K562 (cell line): Measurements from ENCODE around the gene IGSF21. TPM values are rescaled to one million over a fixed set of nuclear protein-coding genes. Genes with fewer than 3 reads are reported as not detected.

Source experiments
- ARHGAP35 ChIP-seq: fragments of 450-650 bp; IDR thresholded peaks from 2 replicates; pipeline ENCODE4 v1.6.1; 2018; ENCODE audit not compliant: partially characterized antibody
- FOXP1 ChIP-seq: sonication (generic); formaldehyde crosslinking; IDR thresholded peaks from 2 replicates; pipeline ENCODE4 v1.8.0; 2022; ENCODE audit warnings: mild to moderate bottlenecking, missing genetic modification reagents
- KLF6 ChIP-seq: fragments of 250-450 bp; sonication (Bioruptor Pico); IDR thresholded peaks from 2 replicates; pipeline ENCODE4 v1.4.0; 2020; ENCODE audit warnings: mild to moderate bottlenecking, moderate library complexity, borderline replicate concordance
- MIER1 ChIP-seq: fragments of 450-650 bp; IDR thresholded peaks from 2 replicates; pipeline ENCODE4 v1.6.1; 2016; ENCODE audit warnings: antibody characterized with exemption, mild to moderate bottlenecking, low read depth
- NONO ChIP-seq, 2 experiments: fragments of 200-400 bp in 1 of 2; fragments of 450-650 bp in 1 of 2; formaldehyde crosslinking in 1 of 2; IDR thresholded peaks; 2 replicates each; pipeline ENCODE4 v1.6.1; 2017; ENCODE audit warnings: low read depth in 2 of 2, mild to moderate bottlenecking in 2 of 2, moderate library complexity in 2 of 2, low read length in 1 of 2
- TFAM ChIP-seq: fragments of 250-450 bp; sonication (Bioruptor Pico); conservative IDR thresholded peaks from 2 replicates; pipeline ENCODE4 v1.5.0; 2021; ENCODE audit warnings: mild to moderate bottlenecking, moderate library complexity
- ZFP30 ChIP-seq: fragments of 250-450 bp; sonication (Bioruptor Pico); IDR thresholded peaks from 2 replicates; pipeline ENCODE4 v1.8.0; 2022; ENCODE audit warnings: moderate library complexity, mild to moderate bottlenecking, inconsistent platforms, borderline replicate concordance
- ZNF3 ChIP-seq: fragments of 250-450 bp; sonication (Bioruptor Pico); IDR thresholded peaks from 2 replicates; pipeline ENCODE4 v1.5.0; 2021; ENCODE audit warnings: mild to moderate bottlenecking, moderate library complexity
- polyA plus RNA-seq, 8 experiments: library from polyadenylated mRNA; depleted of rRNA in 4 of 8; stranded (reverse) in 5 of 8; unstranded in 3 of 8; fragments of >200 nt; fragmentation: Nextera tagmentation in 2 of 8; fragmentation: Illumina TruSeq in 1 of 8; extraction: Ambion mirVana in 2 of 8; extraction: Trizol in 1 of 8; gene quantifications; 2 replicates each; pipeline versions ENCODE4 v1.2.1 to v1.2.3, GENCODE V29; 2011 to 2014; ENCODE audit warnings: inconsistent platforms in 1 of 8, missing spikeins in 1 of 8
- total RNA-seq, 7 experiments: library from RNA; depleted of rRNA in 6 of 7; stranded (reverse); fragments of >200 nt in 6 of 7; fragmentation: Illumina TruSeq in 2 of 7; extraction: Trizol in 2 of 7; gene quantifications; 2 replicates each; pipeline versions ENCODE4 v1.2.1 to v1.2.3, GENCODE V29; 2011 to 2021; ENCODE audit warnings: low replicate concordance in 1 of 7
- TF ChIP-seq, protein P1 (sequence below): fragments of 250-450 bp; sonication (Bioruptor Pico); IDR thresholded peaks from 2 replicates; pipeline ENCODE4 v1.5.0; 2021
- TF ChIP-seq, protein P2 (sequence below): fragments of 250-450 bp; sonication (Bioruptor Pico); IDR thresholded peaks from 2 replicates; pipeline ENCODE4 v1.4.0; 2020; ENCODE audit warnings: mild to moderate bottlenecking
- TF ChIP-seq, protein P3 (sequence below): fragments of 450-650 bp; formaldehyde crosslinking; IDR thresholded peaks from 2 replicates; pipeline ENCODE4 v1.4.0; 2020; ENCODE audit warnings: mild to moderate bottlenecking, moderate library complexity

Gene IGSF21
- total and polyA plus RNA-seq, 9 of the 15 experiments (the other 6 are each of a cell fraction or from before 2014, with no cell fraction given) = not detected

DNA sequence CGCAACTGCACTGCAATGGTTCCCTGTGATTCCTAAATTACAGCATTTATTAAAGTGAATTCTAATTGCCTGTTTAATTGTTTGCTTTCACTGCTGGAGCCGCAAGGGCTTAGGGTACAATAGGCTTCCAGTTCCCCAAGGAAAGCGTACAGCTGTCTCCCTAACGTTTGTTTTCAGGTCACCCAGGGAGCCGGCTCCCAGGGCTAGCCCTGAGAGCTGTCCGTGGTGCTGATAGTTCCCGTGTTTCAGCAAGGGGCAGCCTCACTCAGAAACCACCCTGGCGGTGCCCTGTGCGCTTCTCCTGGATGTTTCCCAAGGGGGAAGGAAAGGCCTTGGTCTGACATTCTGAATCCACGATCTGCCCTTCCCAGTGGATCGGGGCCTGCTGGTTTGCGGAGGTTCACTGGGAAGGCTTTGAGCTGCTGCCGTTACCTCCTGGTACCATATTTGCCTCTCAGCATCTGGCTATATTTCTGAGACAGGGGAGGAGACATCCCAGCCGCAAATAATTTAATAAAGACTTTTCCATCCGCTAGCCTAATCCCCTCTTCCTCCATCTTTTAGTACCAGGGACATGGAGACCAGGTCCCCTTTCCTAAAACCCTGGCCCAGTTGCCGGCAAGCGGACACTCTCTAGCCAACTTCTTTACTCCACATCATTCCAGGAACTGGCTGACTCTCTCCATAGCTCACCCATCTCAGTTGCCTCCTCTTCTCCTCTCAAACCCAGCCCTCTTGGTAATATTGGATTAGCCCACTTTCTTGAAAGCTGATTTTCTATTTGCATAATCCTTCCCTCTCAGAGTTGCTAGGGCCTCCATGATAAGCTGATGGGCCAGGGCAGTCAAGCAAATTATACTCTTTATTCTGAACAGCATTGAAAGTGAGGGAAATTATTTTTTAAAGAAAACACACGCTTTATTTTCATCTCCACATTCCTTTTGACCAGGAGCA, 149.0 kb downstream of the IGSF21 start (continued):
- TF ChIP-seq, protein P1, sequence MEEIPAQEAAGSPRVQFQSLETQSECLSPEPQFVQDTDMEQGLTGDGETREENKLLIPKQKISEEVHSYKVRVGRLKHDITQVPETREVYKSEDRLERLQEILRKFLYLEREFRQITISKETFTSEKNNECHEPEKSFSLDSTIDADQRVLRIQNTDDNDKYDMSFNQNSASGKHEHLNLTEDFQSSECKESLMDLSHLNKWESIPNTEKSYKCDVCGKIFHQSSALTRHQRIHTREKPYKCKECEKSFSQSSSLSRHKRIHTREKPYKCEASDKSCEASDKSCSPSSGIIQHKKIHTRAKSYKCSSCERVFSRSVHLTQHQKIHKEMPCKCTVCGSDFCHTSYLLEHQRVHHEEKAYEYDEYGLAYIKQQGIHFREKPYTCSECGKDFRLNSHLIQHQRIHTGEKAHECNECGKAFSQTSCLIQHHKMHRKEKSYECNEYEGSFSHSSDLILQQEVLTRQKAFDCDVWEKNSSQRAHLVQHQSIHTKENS = no peak
- TF ChIP-seq FOXP1 (CRISPR knock-in tag) (no peak), ZNF3 (CRISPR knock-in tag) (no peak), ZFP30 (CRISPR knock-in tag) (no peak), TFAM (CRISPR knock-in tag) (no peak), ARHGAP35 (no peak), KLF6 (CRISPR knock-in tag) (no peak), NONO (IDR thresholded peaks at IDR 0.05; ENCODE audit: low read depth in 2 of 2, low read length in 1 of 2) (no peak), MIER1 (peak; percentile 88)
- TF ChIP-seq, protein P2, sequence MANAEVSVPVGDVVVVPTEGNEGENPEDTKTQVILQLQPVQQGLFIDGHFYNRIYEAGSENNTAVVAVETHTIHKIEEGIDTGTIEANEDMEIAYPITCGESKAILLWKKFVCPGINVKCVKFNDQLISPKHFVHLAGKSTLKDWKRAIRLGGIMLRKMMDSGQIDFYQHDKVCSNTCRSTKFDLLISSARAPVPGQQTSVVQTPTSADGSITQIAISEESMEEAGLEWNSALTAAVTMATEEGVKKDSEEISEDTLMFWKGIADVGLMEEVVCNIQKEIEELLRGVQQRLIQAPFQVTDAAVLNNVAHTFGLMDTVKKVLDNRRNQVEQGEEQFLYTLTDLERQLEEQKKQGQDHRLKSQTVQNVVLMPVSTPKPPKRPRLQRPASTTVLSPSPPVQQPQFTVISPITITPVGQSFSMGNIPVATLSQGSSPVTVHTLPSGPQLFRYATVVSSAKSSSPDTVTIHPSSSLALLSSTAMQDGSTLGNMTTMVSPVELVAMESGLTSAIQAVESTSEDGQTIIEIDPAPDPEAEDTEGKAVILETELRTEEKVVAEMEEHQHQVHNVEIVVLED (CRISPR knock-in tag) = no peak
- TF ChIP-seq, protein P3, sequence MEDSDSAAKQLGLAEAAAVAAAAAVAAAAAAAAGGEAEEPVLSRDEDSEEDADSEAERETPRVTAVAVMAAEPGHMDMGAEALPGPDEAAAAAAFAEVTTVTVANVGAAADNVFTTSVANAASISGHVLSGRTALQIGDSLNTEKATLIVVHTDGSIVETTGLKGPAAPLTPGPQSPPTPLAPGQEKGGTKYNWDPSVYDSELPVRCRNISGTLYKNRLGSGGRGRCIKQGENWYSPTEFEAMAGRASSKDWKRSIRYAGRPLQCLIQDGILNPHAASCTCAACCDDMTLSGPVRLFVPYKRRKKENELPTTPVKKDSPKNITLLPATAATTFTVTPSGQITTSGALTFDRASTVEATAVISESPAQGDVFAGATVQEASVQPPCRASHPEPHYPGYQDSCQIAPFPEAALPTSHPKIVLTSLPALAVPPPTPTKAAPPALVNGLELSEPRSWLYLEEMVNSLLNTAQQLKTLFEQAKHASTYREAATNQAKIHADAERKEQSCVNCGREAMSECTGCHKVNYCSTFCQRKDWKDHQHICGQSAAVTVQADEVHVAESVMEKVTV = no peak
